GM19043 (cell line): ENCODE data around the gene BACE1.

Source experiments
- ATAC-seq: cut with Tn5 transposase; IDR thresholded peaks from one replicate; pipeline ENCODE4 v1.9.1; 2021; ENCODE audit warnings: low read depth; ENCODE audit not compliant: unreplicated experiment

The BACE1 gene

DNA sequence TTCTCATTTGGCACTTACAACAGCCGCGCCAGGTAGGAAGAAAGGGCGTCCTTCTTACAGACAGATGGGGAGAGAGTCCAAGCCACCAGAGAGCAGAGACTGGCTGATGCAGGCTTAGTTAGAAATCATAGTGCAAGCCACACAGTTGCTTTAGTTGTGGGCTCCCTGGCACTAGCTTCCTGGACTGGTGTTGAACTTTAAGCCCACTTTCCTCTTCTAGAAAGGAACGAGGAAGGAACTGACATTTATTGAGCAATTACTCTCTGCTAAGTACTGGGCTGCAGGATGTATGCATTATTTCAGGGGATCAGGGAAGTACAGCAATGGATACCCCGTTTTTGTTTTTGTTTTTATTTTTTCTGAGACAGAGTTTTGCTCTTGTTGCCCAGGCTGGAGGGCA, 3.0 kb downstream of the BACE1 start:
- ATAC-seq: no peak

GRCh38 chr11:117309310-117309709, 6.7 kb downstream of the BACE1 start:
- no peak for ATAC-seq

GRCh38 chr11:117305145-117305544, 10.9 kb downstream of the BACE1 start:
- no peak for ATAC-seq

- no peak for ATAC-seq
Observed at GRCh38 chr11:117303646-117304315, 12.3 kb downstream of the BACE1 start.

DNA sequence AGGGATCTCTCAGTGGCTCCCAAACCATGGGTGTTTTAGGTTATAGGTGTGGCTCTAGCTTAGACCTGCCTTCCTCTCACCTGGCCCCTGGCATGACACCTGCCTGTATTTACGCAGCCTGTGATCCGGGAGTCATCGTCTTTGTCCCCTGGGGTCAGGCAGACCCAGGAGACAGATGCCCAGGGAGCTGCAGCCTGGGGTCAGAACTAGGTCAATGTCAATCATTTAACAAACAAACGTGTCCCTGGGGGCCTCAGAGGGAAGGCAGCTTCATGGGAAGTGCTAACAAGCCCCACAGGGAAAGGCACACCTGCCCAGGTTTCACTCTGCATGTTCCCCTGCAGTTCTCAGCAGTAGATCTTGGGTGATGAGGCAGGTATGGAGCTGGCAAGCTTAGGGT, 13.0 kb downstream of the BACE1 start:
- ATAC-seq: no peak

GRCh38 chr11:117302228-117302627, 13.8 kb downstream of the BACE1 start:
- no peak for ATAC-seq

DNA sequence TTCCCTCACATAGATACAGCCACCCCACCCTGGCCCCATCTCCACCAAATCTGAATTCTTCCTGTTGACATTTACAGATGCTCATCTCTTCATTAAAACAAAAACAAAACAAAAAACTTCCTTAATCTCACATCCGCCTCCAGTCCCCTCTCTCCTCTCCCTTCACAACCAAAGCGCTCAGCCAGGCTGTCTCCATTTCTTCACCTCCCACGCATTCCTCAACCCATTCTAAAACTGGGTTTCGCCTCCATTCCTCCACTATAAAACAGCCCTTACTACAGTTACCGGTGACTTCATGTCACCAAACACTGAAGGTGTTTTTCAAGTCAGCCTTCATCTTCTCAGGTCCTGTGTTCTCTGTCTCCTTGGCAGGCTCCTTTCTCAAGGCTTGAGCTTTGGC, 15.3 kb downstream of the BACE1 start:
- no peak for ATAC-seq

DNA sequence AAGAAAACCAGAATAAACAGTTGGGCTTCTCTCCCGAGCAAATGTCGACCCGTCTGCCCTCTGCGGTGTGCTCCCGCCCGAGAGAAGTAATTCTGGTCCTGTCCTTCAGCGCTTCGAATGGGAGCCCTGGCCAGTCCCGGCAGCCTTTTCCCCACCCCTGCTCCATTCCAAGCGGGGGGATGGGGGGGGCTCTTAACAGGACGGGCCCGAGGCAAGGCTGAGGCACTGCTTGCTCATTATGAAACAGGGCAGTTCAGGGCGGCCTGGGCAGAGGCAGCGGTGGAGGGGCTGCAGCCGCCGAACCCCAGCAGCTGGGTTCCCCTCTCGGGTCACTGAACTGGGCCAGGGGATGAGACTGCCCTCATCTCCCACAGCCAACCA, 15.8 kb downstream of the BACE1 start:
- ATAC-seq: no peak

GRCh38 chr11:117299351-117300282, 16.4 kb downstream of the BACE1 start:
- no peak for ATAC-seq

- no peak for ATAC-seq
Observed at GRCh38 chr11:117298195-117298594, 17.9 kb downstream of the BACE1 start.

DNA sequence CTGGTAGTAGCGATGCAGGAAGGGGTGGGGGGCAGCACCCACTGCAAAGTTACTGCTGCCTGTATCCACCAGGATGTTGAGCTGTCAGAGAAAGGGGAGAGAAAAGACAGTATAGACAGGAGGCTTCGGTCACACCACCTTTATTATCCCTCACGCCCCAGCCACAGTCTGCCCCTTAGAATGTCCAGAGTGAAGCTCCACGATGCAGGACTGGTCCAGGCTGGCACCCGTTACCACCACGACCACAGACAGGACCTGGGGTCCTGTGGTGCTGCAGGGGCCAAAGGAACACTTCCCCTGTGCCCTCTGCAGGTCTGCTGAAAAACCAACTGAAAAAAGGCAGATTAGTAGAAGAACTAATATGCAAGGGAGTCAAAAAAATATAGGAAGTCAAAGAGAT, 19.2 kb downstream of the BACE1 start:
- no peak for ATAC-seq

- ATAC-seq: no peak
Observed at GRCh38 chr11:117295438-117296137, 20.5 kb downstream of the BACE1 start.

DNA sequence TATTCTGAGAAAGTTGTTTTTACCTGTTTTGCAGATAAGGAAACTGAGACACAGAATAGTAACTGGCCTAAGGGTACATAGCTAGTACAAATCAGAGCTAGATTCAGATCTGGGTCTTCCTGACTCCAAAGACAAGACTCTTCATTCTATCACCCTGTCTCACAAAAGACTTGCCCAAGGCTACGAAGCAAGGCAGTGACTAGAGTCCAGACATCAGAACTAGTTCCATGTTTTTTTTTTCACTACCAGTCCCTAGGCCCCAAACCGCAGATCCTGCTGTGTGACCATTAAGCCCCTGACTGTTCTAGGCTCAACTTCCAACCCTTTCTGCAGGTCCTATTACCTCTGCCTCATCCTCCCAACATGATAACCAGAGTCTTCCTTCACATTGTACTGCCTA, 23.4 kb downstream of the BACE1 start:
- ATAC-seq: no peak

DNA sequence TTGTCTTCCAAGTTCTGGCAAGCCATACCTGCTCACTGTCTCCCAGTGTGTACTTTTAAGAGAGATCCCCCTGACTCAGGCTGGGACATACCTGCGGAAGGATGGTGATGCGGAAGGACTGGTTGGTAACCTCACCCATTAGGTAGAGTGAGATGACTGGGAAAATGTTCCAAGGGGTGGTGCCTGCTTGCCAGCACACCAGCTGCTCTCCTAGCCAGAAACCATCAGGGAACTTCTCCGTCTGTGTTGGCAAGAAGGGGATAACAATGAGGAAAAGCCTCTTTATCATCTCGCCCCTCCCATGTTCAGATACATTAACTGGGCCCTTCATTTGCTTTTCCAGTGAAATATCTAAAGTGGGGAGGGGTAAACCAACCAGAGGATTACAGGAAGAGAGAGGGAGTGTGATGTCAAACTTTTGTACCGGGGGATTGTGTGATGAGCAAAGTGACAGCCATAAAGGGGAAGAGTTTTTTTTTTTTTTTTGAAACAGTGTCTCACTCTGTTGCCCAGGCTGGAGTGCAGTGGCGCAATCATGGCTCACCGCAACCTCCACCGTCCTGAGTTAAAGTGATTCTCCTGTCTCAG, 25.2 kb downstream of the BACE1 start, which contains the start of gene BACE1-AS:
BACE1-AS (plus strand) TSS at position 538 of the 588 bp plus-strand sequence.
- no peak for ATAC-seq

GRCh38 chr11:117289795-117290194, 26.3 kb downstream of the BACE1 start:
- ATAC-seq: no peak

DNA sequence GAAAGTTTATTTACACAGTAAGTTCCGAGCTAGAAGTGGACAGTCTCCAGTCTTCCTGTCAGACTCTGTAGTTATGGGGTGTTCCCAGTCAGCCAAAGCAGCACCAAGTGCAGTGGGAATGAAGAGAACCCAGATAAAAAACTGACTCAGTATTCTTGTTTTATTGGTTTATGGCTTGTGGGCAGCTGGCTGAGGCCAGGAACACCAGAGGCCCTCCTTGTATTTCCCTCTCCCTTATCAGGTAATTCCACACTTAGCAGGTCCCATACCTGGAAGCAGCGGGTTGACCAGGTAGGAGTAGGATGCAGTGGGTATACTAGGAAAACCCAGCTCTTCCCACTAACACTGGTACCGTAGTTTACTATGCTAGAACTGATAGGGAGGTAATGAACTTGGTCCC, 28.4 kb downstream of the BACE1 start:
- no peak for ATAC-seq

DNA sequence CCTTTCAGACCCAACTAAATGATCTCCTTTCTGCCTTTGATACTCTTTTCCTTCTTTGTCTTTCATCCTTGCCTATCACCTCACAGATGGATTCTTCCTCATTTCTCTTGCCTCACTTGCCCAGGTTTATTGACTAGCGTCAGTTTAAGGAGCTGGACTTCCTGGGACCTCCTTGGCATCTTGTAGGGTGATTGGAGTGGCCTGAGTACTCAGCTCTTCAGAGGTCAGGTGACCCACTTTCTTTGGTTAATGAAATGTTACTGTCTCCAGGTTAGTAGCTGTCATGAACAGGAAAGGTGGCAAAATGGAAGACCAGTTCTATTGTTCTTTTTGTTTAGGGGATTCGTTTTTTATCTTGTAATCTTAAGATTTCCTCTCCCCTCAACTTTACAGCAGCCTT, 29.5 kb downstream of the BACE1 start:
- ATAC-seq: no peak

GRCh38 chr11:117284053-117284452, 32.0 kb downstream of the BACE1 start:
- ATAC-seq: no peak

- no peak for ATAC-seq
Observed at GRCh38 chr11:117282956-117283355, 33.1 kb downstream of the BACE1 start.

- no peak for ATAC-seq
Observed at GRCh38 chr11:117281869-117282268, 34.2 kb downstream of the BACE1 start.

DNA sequence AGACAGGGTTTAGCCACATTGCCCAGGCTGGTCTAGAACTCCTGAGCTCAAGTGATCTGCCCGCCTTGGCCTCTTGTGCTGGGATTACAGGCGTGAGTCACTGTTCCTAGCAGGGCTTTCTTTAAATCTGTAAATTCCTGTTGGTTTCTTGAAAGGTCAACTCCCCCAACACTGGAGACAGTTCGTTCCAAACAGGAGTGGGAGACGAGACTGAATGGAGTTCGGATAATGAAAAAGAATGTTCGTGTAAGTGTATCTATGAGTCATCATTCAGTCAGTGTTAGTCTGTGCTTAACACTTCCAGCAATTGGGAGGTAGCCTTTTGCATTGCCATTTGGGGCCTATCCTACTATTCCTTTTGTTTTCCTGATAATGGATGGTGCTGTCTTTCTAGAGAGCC, 34.9 kb downstream of the BACE1 start:
- no peak for ATAC-seq
